22Rv1 (cell line): ENCODE measurements around the gene NFIX.

ENCODE experiments used
- H3K27ac ChIP-seq: fragments of 450-650 bp; 2 replicates; pipeline ENCODE4 v1.5.1; 2017
- ZFX ChIP-seq: fragments of 450-650 bp; IDR thresholded peaks from 2 replicates; pipeline ENCODE4 v1.6.1; 2017; ENCODE audit warnings: antibody characterized with exemption, borderline replicate concordance
- TF ChIP-seq, protein P1 (sequence below): fragments of 450-650 bp; IDR thresholded peaks from 2 replicates; pipeline ENCODE4 v1.5.1; 2017; ENCODE audit warnings: mild to moderate bottlenecking

NFIX gene

DNA sequence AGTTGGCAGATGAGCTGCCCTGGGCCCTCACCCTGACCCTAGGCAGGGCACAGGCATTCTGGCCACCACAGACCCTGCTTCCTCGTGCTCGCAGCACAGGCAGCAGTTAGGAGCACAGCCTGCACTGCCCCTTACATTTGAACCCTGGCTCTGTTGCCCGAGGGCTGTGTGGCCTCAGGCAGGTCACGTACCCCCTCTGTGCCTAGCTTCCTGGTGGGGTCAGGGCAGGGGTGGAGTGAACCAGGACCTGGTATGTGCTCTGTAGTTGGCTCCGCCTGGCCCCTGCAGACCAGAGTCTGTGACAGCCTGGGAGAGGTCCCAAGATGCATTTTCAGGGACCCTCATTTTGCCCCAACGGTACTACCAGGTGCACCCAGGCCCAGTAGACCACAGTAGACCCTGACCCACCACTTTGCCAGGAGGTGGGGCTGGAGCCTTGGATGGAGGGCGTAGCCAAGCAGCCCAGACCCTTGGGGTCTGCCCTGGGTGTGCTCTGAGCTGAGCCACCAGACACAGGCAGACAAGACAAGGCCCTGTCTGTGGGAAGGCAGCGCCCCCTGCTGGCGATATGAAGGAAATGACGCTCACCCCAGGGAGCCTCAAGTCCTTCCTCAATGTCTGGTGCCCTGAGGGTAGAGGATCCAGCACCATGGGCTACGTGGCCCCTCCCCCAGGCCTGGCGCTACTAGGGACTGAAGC, 98.3 kb downstream of the NFIX start:
- no peak for TF ChIP-seq ZFX
- TF ChIP-seq, protein P1, sequence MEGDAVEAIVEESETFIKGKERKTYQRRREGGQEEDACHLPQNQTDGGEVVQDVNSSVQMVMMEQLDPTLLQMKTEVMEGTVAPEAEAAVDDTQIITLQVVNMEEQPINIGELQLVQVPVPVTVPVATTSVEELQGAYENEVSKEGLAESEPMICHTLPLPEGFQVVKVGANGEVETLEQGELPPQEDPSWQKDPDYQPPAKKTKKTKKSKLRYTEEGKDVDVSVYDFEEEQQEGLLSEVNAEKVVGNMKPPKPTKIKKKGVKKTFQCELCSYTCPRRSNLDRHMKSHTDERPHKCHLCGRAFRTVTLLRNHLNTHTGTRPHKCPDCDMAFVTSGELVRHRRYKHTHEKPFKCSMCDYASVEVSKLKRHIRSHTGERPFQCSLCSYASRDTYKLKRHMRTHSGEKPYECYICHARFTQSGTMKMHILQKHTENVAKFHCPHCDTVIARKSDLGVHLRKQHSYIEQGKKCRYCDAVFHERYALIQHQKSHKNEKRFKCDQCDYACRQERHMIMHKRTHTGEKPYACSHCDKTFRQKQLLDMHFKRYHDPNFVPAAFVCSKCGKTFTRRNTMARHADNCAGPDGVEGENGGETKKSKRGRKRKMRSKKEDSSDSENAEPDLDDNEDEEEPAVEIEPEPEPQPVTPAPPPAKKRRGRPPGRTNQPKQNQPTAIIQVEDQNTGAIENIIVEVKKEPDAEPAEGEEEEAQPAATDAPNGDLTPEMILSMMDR: peak; percentile 92
- H3K27ac ChIP-seq: peak overlapping the region; percentile 52

DNA sequence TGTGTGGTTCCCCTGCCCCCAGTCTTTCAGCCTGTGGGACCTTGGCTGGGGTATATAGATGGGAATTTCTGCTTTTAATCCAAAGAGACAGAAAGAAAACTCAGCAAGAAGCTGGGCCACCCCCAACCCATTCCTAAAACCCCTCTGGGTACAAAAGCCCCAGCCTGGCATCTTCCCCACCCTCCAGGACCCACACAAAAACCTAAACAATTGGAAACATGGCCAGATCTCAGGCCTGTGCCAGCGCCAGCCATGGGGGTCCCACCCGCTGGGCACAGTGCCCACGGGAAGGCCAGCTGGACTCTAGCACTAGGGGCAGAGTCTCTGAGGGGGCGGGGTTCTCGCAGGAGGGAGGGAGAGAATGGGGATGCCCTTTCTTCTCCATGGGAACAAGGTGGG, 98.8 kb downstream of the NFIX start:
- TF ChIP-seq ZFX: no peak
- TF ChIP-seq, protein P1: peak; percentile 42
- H3K27ac ChIP-seq: peak overlapping the region; percentile 52

DNA sequence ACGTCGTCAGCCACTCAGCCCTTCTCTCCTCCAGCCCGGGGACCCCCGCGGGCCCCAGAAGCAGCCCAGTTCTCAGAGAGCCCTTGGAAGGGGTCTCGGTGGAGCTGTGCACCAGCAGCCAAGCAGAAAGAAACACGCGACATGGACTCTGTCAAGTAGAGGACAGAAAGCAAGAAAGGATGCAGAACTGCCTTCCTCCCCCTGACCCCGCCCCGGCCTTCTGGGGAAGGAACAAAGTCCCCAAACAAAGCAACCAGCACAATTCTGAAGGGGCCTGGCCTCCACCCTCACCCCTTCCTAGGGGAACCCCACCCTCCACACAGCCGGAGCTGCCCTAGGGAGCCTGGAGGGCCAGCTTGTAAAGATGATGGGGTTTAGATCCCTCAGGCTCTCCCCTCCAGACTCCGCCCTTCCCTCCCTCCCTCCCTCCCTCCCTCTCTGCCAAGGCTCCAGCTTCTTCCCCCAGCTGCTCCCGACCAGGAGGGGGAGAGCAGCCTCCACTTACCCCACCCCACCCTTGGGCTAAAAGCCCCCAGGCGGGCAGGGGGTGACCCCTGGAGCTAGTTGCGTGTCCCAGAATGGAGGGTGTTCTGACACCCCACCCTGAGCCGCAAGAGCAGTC, 99.6 kb downstream of the NFIX start:
- peak overlapping the region; percentile 52; the same call in 1 of the 2 replicates for H3K27ac ChIP-seq
- TF ChIP-seq ZFX: no peak
- TF ChIP-seq, protein P1: no peak

DNA sequence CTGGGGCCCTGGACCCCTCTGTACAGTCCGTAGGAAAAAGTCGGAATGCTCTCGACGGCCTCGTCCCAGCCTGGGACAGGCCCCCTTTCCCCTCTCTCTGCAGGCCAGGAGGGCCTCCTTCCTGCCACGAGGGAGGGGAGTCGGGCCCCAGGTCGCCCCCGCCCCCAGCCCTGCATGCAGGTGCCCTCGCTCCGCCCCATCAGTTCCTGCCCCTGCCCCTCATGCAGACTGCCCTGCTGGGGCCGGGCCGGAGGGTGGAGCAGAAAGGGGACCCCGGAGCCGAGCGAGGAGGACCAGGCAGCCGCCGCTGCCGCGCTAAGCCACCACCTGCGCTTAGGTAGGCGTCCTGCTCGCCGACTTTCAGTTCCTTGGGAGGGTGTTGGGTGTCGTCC, 100.1 kb downstream of the NFIX start:
- peak overlapping the region; percentile 53; the same call in 1 of the 2 replicates for H3K27ac ChIP-seq

GRCh38 chr19:13095934-13096927, 101.0 kb downstream of the NFIX start:
- TF ChIP-seq, protein P1: no peak
- no peak for TF ChIP-seq ZFX
- H3K27ac ChIP-seq: peak overlapping the region; percentile 53

More for the DNA sequence above, 100.1 kb downstream of the NFIX start:
- no peak for TF ChIP-seq ZFX
- TF ChIP-seq, protein P1: no peak

- peak overlapping the region; percentile 53; the same call in 1 of the 2 replicates for H3K27ac ChIP-seq
- no peak for TF ChIP-seq ZFX
Measured at GRCh38 chr19:13097033-13097462, 101.8 kb downstream of the NFIX start.
